HT1080 (cell line): ENCODE measurements around the gene NUP107. TPM values are rescaled to one million over a fixed set of nuclear protein-coding genes. Genes with fewer than 3 reads are reported as not detected.

Experiments
- DNase-seq: peaks from one replicate; pipeline ENCODE4 v3.0.0-alpha.2; 2015; ENCODE audit warnings: low read depth
- total RNA-seq: library from RNA; depleted of rRNA; stranded (reverse); fragments of >200 nt; shearing (Covaris generic); gene quantifications from 2 replicates; pipeline ENCODE4 v1.2.3, GENCODE V29; 2014; rRNA removed

NUP107 gene
- total RNA-seq, 1 experiment from 2014 or later: 111 TPM

- peak; percentile 81 for DNase-seq
Observed at GRCh38 chr12:68794653-68795251, 108.0 kb downstream of the NUP107 start.

Other genes with a start within 250 kb of the NUP107 start
- 183 and 229 TPM in 2 replicates for gene RAP1B, start 76.1 kb upstream of the NUP107 start, total RNA-seq
- gene SLC35E3, start 59.2 kb downstream of the NUP107 start, total RNA-seq: 5.9 and 6.1 TPM in 2 replicates
- gene MDM2, start 121.2 kb downstream of the NUP107 start, total RNA-seq: 113 and 135 TPM in 2 replicates
- not detected in 2 replicates for gene CPM, start 246.2 kb downstream of the NUP107 start, total RNA-seq